Measurements from ENCODE around the gene SSTR1.

Gene SSTR1

DNA sequence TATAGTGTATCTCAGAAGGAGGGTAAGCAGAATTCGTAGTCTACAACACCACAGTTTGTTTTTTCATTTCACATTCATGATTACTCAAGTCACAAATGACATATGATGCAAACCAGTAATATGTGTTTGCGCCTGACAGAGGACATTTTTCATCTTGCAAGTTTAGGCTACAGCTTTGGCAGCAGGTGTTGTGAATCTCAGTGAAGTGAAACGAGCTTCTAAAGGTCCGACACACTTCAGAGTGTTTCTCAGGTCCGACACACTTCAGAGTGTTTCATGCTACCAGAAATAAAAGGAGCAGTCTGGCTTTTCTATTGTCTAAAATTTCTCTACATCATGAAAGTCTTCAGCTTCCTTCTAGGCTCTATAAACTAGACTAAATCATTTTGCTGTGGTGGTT is 25.5 kb downstream of the SSTR1 start:
- DNase-seq (ENCODE audit: low read depth in 2 of 2): no peak

- DNase-seq (ENCODE audit: low read depth in 2 of 2): no peak
These were observed 30.6 kb downstream of the SSTR1 start for GRCh38 chr14:38238332-38238731.

DNA sequence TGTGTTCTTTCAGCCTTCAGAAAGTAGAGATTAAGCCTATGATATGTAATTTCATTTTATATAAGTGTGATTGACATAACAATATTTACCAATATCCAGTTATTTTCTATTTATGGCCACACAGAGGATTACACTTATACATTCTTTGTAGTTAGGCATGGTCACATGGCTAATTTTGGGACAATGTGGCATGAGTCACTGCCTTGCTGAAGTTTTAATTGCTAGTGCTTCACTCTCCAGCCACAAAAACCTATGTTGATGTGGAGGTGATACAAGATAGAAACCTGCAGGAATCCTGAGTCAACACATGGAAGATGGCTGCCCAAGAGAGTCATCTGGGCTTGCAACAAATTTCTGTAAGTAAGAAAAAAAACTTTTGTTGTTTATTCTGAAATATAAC is 31.2 kb downstream of the SSTR1 start:
- no peak for DNase-seq (ENCODE audit: low read depth in 2 of 2)

- no peak for DNase-seq (ENCODE audit: low read depth in 2 of 2)
These were observed 36.1 kb downstream of the SSTR1 start for GRCh38 chr14:38243696-38244240.

GRCh38 chr14:38248321-38249028 is 40.8 kb downstream of the SSTR1 start:
- DNase-seq (ENCODE audit: low read depth in 2 of 2): no peak

- peak in 1 of 2 experiments; percentile 26 for DNase-seq (ENCODE audit: low read depth in 2 of 2)
These were observed 42.6 kb downstream of the SSTR1 start for GRCh38 chr14:38250331-38250730.

DNA sequence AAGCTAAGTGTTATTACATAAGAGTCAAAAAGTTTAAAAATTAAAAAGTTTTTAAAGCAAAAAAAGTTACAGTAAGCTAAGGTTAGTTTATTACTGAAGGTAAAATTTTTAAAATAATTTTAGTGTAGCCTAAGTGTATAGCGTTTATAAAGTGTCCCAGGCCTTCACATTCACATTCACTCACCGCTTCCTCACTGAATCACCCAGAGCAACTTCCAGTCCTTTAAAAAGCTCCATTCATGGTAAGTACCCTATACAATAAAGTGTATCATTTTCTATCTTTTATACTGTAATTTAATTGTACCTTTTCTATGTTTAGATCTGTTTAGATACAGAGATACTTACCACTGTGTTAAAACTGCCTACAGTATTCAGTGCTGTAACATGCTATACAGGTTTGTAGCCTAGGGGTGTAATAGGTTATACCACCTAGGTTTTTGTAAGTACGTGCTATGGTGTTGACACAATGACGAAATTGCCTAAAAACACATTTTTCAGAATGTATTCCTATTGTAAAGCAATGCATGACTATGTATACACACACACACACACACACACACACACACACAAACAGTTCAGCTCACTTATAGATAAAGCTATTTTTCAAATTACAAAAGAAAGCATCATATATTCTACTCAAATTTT is 44.5 kb downstream of the SSTR1 start:
- DNase-seq (ENCODE audit: low read depth in 2 of 2): no peak

- DNase-seq (ENCODE audit: low read depth in 2 of 2): no peak
These were observed 46.0 kb downstream of the SSTR1 start for GRCh38 chr14:38253676-38254075.

GRCh38 chr14:38254571-38255407 is 47.1 kb downstream of the SSTR1 start:
- no peak for DNase-seq (ENCODE audit: low read depth in 2 of 2)

DNA sequence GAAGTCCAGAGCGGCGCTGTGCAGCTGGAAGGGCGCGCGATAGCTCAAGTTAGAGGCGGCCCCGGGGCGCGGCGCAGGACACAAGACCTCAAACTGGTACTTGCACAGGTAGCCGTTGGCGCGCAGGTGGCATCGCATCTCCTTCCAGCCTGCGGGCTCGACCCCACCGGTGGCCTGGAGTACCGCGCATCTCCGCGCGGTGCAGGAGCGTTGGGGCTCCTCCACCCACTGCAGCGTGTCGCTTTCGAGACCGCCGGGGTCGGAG is 47.6 kb downstream of the SSTR1 start:
- no peak for DNase-seq (ENCODE audit: low read depth in 2 of 2)

- peak in 1 of 2 experiments; percentile 71 for DNase-seq (ENCODE audit: low read depth in 2 of 2)
These were observed 48.2 kb downstream of the SSTR1 start, which contains the start of gene CLEC14A for GRCh38 chr14:38255673-38256532. Gene CLEC14A (minus strand): TSS chr14:38256093. CDS start chr14:38256022, 71 bp downstream.

DNA sequence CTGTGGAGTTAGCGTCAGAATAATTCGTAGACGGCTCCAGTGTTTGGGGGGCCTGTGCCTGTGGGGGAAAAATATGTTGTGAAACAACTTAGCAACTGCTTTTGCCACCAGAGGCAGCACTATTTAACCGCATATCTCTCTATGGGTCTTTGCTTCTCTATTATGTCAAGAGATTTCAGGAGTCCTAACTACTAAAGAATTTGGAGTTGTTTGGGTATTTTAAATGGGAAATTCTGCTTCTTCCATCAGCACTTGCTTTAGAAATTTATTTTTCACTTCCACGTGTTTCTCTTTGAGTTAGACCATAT is 48.8 kb downstream of the SSTR1 start:
- peak in 1 of 2 experiments; percentile 74 for DNase-seq (ENCODE audit: low read depth in 2 of 2)

- DNase-seq (ENCODE audit: low read depth in 2 of 2): no peak
These were observed 49.8 kb downstream of the SSTR1 start for GRCh38 chr14:38257507-38257906.

GRCh38 chr14:38261620-38262019 is 53.9 kb downstream of the SSTR1 start:
- no peak for DNase-seq (ENCODE audit: low read depth in 2 of 2)
